Liver (tissue), 3 donors: Measurements from ENCODE around the gene STT3B.

Source experiments
- ATF3 ChIP-seq: IDR thresholded peaks from 2 replicates; pipeline ENCODE4 v1.6.1; 2016; ENCODE audit warnings: antibody characterized with exemption
- CTCF ChIP-seq: fragments of 150-350 bp; IDR thresholded peaks from 2 replicates; pipeline ENCODE4 v1.5.1; 2017; ENCODE audit warnings: improper control_type of control experiment, low read depth, low read length; ENCODE audit not compliant: missing input control
- HNF4G ChIP-seq: IDR thresholded peaks from 2 replicates; pipeline ENCODE4 v1.6.1; 2016; ENCODE audit warnings: antibody characterized with exemption
- JUND ChIP-seq, 2 donors: IDR thresholded peaks; 2 replicates each; pipeline ENCODE4 v1.6.1; 2016; ENCODE audit warnings: antibody characterized with exemption in 2 of 2
- MAX ChIP-seq: IDR thresholded peaks from 2 replicates; pipeline ENCODE4 v1.6.1; 2016; ENCODE audit warnings: antibody characterized with exemption
- RAD21 ChIP-seq, 2 donors: IDR thresholded peaks; 2 replicates each; pipeline ENCODE4 v1.6.1; 2016; ENCODE audit warnings: antibody characterized with exemption in 2 of 2, mild to moderate bottlenecking in 2 of 2
- RXRA ChIP-seq, 2 donors: IDR thresholded peaks; 2 replicates each; pipeline ENCODE4 v1.6.1; 2017 to 2018; ENCODE audit warnings: antibody characterized with exemption in 2 of 2, mild to moderate bottlenecking in 1 of 2
- SP1 ChIP-seq: IDR thresholded peaks from 2 replicates; pipeline ENCODE4 v1.6.1; 2018; ENCODE audit warnings: antibody characterized with exemption, mild to moderate bottlenecking
- YY1 ChIP-seq: IDR thresholded peaks from 2 replicates; pipeline ENCODE4 v1.6.1; 2016; ENCODE audit warnings: antibody characterized with exemption, mild to moderate bottlenecking
- ZBTB33 ChIP-seq: IDR thresholded peaks from 2 replicates; pipeline ENCODE4 v1.6.1; 2016; ENCODE audit warnings: antibody characterized with exemption
- TF ChIP-seq, protein P1 (sequence below): IDR thresholded peaks from 2 replicates; pipeline ENCODE4 v1.6.1; 2016; ENCODE audit warnings: antibody characterized with exemption, mild to moderate bottlenecking
- donor health status: healthy.
- donor health status: healthy.

DNA sequence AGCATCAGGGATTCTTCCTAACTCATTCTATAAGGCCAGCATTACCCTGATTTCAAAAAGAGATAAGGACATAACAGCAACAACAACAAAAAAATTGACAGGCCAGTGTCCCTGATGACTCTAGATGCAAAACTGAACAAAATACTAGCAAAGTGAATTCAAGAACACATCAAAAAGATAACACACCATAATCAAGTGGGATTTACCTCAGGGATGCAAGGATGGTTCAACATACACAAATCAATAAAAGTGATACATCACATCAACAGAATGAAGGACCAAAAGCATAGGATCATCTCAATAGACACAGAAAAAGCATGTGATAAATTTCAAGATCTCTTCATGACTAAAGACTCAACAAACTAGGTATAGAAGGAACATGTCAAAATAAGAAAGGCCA, 119.6 kb downstream of the STT3B start:
- TF ChIP-seq RAD21 (IDR thresholded peaks at IDR 0.05) (no peak), CTCF (no peak), MAX (no peak), SP1 (no peak), ZBTB33 (no peak), RXRA (IDR thresholded peaks at IDR 0.05) (no peak), HNF4G (no peak), ATF3 (no peak), JUND (IDR thresholded peaks at IDR 0.05) (no peak), YY1 (no peak)
- TF ChIP-seq, protein P1, sequence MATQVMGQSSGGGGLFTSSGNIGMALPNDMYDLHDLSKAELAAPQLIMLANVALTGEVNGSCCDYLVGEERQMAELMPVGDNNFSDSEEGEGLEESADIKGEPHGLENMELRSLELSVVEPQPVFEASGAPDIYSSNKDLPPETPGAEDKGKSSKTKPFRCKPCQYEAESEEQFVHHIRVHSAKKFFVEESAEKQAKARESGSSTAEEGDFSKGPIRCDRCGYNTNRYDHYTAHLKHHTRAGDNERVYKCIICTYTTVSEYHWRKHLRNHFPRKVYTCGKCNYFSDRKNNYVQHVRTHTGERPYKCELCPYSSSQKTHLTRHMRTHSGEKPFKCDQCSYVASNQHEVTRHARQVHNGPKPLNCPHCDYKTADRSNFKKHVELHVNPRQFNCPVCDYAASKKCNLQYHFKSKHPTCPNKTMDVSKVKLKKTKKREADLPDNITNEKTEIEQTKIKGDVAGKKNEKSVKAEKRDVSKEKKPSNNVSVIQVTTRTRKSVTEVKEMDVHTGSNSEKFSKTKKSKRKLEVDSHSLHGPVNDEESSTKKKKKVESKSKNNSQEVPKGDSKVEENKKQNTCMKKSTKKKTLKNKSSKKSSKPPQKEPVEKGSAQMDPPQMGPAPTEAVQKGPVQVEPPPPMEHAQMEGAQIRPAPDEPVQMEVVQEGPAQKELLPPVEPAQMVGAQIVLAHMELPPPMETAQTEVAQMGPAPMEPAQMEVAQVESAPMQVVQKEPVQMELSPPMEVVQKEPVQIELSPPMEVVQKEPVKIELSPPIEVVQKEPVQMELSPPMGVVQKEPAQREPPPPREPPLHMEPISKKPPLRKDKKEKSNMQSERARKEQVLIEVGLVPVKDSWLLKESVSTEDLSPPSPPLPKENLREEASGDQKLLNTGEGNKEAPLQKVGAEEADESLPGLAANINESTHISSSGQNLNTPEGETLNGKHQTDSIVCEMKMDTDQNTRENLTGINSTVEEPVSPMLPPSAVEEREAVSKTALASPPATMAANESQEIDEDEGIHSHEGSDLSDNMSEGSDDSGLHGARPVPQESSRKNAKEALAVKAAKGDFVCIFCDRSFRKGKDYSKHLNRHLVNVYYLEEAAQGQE: no peak
